Measurements from ENCODE around the gene SCD. TPM values are rescaled to one million over a fixed set of nuclear protein-coding genes. Genes with fewer than 3 reads are reported as not detected.

The SCD gene
- total RNA-seq, 2 donors from 2014 or later = 14.3 to 128 TPM

- no peaks in the 10 kb centered on the region for H3K9me3 ChIP-seq
- DNase-seq = no peak
- no peaks in the 10 kb centered on the region for H3K27me3 ChIP-seq
- intact Hi-C loops (cut with DNase I) = no loop called here
- peaks cover 21% of the 10 kb centered on the region for H3K4me1 ChIP-seq
- H3K36me3 ChIP-seq (replicated peaks in 1 of 2; ENCODE audit: insufficient read depth in 1 of 2, low read depth in 2 of 2) = no peaks in the 10 kb centered on the region
- no peak for TF ChIP-seq CTCF (IDR thresholded peaks at IDR 0.05)
- no peak for TF ChIP-seq POLR2A (IDR thresholded peaks at IDR 0.05)
- peak; percentile 22 for ATAC-seq
- 30 to 33% methylated on average over 32 of the region's 32 CpGs for WGBS, 2 donors
- H3K27ac ChIP-seq = no peak overlapping the region
- H3K4me3 ChIP-seq = peak overlapping the region; percentile 13 to 41
These were observed 649 bp downstream of the SCD start for GRCh38 chr10:100347568-100348195.

- no peaks in the 10 kb centered on the region for H3K27me3 ChIP-seq
- H3K27ac ChIP-seq = no peak overlapping the region
- no peaks in the 10 kb centered on the region for H3K9me3 ChIP-seq
- 93 to 96% methylated on average over 3 of the region's 3 CpGs for WGBS, 2 donors
- no peak overlapping the region for H3K4me3 ChIP-seq
- no peaks in the 10 kb centered on the region for H3K36me3 ChIP-seq (replicated peaks in 1 of 2; ENCODE audit: insufficient read depth in 1 of 2, low read depth in 2 of 2)
- TF ChIP-seq POLR2A (IDR thresholded peaks at IDR 0.05) = no peak
- no peak for TF ChIP-seq CTCF (IDR thresholded peaks at IDR 0.05)
- intact Hi-C loops (cut with DNase I) = no loop called here
- no peak for ATAC-seq
- peaks cover 21% of the 10 kb centered on the region for H3K4me1 ChIP-seq
- DNase-seq = no peak
These were observed 1.4 kb downstream of the SCD start for GRCh38 chr10:100348389-100348927.

GRCh38 chr10:100349087-100349486 lies 2.1 kb downstream of the SCD start:
- WGBS, 2 donors = 81 to 100% methylated on average over 1 to 5 of the region's 5 CpGs
- H3K36me3 ChIP-seq (replicated peaks in 1 of 2; ENCODE audit: insufficient read depth in 1 of 2, low read depth in 2 of 2) = no peaks in the 10 kb centered on the region
- no peaks in the 10 kb centered on the region for H3K9me3 ChIP-seq
- TF ChIP-seq POLR2A (IDR thresholded peaks at IDR 0.05) = no peak
- intact Hi-C loops (cut with DNase I) = no loop called here
- peaks cover 21% of the 10 kb centered on the region for H3K4me1 ChIP-seq
- H3K27me3 ChIP-seq = no peaks in the 10 kb centered on the region
- no peak overlapping the region for H3K4me3 ChIP-seq
- ATAC-seq = no peak
- no peak for DNase-seq
- H3K27ac ChIP-seq = no peak overlapping the region

GRCh38 chr10:100349672-100350071 lies 2.6 kb downstream of the SCD start:
- H3K27ac ChIP-seq = no peak overlapping the region
- intact Hi-C loops (cut with DNase I) = no loop called here
- no peak for ATAC-seq
- no peaks in the 10 kb centered on the region for H3K36me3 ChIP-seq (replicated peaks in 1 of 2; ENCODE audit: insufficient read depth in 1 of 2, low read depth in 2 of 2)
- H3K4me1 ChIP-seq = peaks cover 21% of the 10 kb centered on the region
- no peak overlapping the region for H3K4me3 ChIP-seq
- TF ChIP-seq CTCF (IDR thresholded peaks at IDR 0.05) (no peak), POLR2A (IDR thresholded peaks at IDR 0.05) (no peak)
- no peak for DNase-seq
- no peaks in the 10 kb centered on the region for H3K27me3 ChIP-seq
- 92 to 100% methylated on average over 3 of the region's 3 CpGs for WGBS, 2 donors
- H3K9me3 ChIP-seq = no peaks in the 10 kb centered on the region

- 82 to 90% methylated on average over 5 of the region's 5 CpGs for whole genome bisulfite sequencing, 2 donors
- ATAC-seq (no peak), DNase-seq (no peak)
- Histone ChIP-seq H3K4me1 (peaks cover 19% of the 10 kb centered on the region), H3K27me3 (no peaks in the 10 kb centered on the region), H3K36me3 (replicated peaks in 1 of 2; ENCODE audit: insufficient read depth in 1 of 2, low read depth in 2 of 2) (no peaks in the 10 kb centered on the region), H3K27ac (no peak overlapping the region), H3K9me3 (no peaks in the 10 kb centered on the region), H3K4me3 (no peak overlapping the region)
- TF ChIP-seq POLR2A (IDR thresholded peaks at IDR 0.05) = no peak
- TF ChIP-seq CTCF (IDR thresholded peaks at IDR 0.05) = no peak
- intact Hi-C loops (cut with DNase I) = no loop called here
These were observed 4.0 kb downstream of the SCD start for GRCh38 chr10:100350914-100351485.
